BLaER1 (cell line): ENCODE measurements around the gene SOX5.

Source experiments
- H3K27ac ChIP-seq: shearing (Covaris generic); formaldehyde crosslinking; 2 replicates; pipeline ENCODE4 v1.8.1; 2022
- H3K27me3 ChIP-seq: shearing (Covaris generic); formaldehyde crosslinking; 2 replicates; pipeline ENCODE4 v1.8.1; 2022
- H3K36me3 ChIP-seq: shearing (Covaris generic); formaldehyde crosslinking; 2 replicates; pipeline ENCODE4 v1.8.1; 2022
- H3K4me1 ChIP-seq: shearing (Covaris generic); formaldehyde crosslinking; 2 replicates; pipeline ENCODE4 v1.8.1; 2022
- H3K4me2 ChIP-seq: shearing (Covaris generic); formaldehyde crosslinking; 2 replicates; pipeline ENCODE4 v1.8.1; 2022
- H3K4me3 ChIP-seq: shearing (Covaris generic); formaldehyde crosslinking; 2 replicates; pipeline ENCODE4 v1.8.1; 2022
- H3K9ac ChIP-seq: shearing (Covaris generic); formaldehyde crosslinking; 2 replicates; pipeline ENCODE4 v1.8.1; 2022
- H3K9me3 ChIP-seq: shearing (Covaris generic); formaldehyde crosslinking; 2 replicates; pipeline ENCODE4 v1.8.1; 2022
- H4K20me1 ChIP-seq: shearing (Covaris generic); formaldehyde crosslinking; 2 replicates; pipeline ENCODE4 v1.8.1; 2022
- Cebpa-rat ChIP-seq: shearing (Covaris generic); IDR thresholded peaks from 2 replicates; pipeline ENCODE4 v1.8.1; 2022

SOX5 gene

GRCh38 chr12:23681237-23681636 lies 268.2 kb downstream of the SOX5 start:
- Histone ChIP-seq H3K36me3 (no peaks in the 10 kb centered on the region), H3K4me1 (no peaks in the 10 kb centered on the region), H3K4me3 (no peak overlapping the region), H3K27ac (no peak overlapping the region), H3K9me3 (no peaks in the 10 kb centered on the region), H3K9ac (no peak overlapping the region), H3K4me2 (no peak overlapping the region), H4K20me1 (no peaks in the 10 kb centered on the region), H3K27me3 (no peaks in the 10 kb centered on the region)
- no peak for TF ChIP-seq Cebpa-rat

DNA sequence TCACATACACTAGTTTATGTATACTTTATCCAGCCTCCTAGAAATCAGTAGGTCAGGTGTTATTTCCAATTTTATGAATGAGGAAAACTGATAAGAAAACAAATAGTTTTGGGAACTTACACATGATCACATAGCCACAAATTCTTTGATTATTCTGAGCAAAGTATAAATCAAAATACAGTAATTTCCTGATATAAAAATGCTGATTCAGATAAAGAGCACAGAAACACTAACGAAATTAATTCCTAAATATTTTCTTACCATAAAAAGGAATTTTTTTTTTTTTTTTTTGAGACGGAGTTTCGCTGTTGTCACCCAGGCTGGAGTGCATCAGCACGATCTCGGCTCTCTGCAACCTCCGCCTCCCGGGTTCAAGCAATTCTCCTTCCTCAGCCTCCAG lies 275.4 kb downstream of the SOX5 start:
- TF ChIP-seq Cebpa-rat = no peak
- H3K9me3 ChIP-seq = no peaks in the 10 kb centered on the region
- H3K36me3 ChIP-seq = no peaks in the 10 kb centered on the region
- no peaks in the 10 kb centered on the region for H3K27me3 ChIP-seq
- H3K4me1 ChIP-seq = no peaks in the 10 kb centered on the region
- no peak overlapping the region for H3K4me2 ChIP-seq
- no peak overlapping the region for H3K9ac ChIP-seq
- H4K20me1 ChIP-seq = no peaks in the 10 kb centered on the region
- no peak overlapping the region for H3K27ac ChIP-seq
- H3K4me3 ChIP-seq = no peak overlapping the region

DNA sequence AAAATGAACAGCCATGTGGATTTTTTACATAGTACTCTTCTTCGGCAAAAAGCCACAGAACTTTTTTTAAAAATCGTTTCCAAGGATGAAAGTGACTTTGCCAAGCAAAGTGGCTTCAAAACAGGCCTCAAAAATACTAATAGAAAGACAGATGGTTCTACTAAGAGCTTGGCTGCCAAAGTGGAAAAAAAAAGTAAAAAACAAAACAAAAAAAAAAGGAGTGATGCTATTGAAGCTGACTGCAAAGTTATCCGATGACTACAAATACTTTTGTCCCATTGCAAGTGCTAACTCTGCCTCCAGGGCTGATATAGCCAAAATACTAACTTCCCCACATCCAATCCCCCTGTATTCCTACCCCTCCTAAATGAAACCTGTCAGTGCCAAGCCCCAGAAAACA lies 277.6 kb downstream of the SOX5 start:
- Histone ChIP-seq H3K4me1 (no peaks in the 10 kb centered on the region), H3K9me3 (no peaks in the 10 kb centered on the region), H3K27me3 (no peaks in the 10 kb centered on the region), H3K9ac (no peak overlapping the region), H3K4me3 (no peak overlapping the region), H4K20me1 (no peaks in the 10 kb centered on the region), H3K36me3 (no peaks in the 10 kb centered on the region), H3K27ac (no peak overlapping the region), H3K4me2 (no peak overlapping the region)
- no peak for TF ChIP-seq Cebpa-rat

DNA sequence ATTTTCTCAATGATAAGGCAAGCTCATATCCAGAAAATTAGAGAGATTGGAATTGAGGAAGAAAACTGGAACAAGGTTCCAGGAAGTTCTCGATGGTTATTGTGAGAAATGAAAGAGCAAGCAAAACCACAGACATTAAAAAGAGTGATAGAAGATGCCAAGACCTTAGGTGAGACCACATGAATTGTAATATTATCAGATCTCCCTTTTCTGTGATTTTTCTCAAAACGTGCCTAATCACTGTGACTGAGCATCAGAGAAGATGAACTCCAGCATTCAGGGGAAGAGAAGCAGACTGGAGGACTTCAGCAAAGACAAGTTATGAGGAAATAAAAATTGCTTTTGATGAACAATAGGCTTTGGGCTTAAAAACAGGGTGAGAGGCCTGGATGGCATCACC lies 278.8 kb downstream of the SOX5 start:
- Histone ChIP-seq H3K4me2 (no peak overlapping the region), H3K9me3 (no peaks in the 10 kb centered on the region), H3K4me3 (no peak overlapping the region), H3K27me3 (no peaks in the 10 kb centered on the region), H3K27ac (no peak overlapping the region), H3K36me3 (no peaks in the 10 kb centered on the region), H3K4me1 (no peaks in the 10 kb centered on the region), H4K20me1 (no peaks in the 10 kb centered on the region), H3K9ac (no peak overlapping the region)
- no peak for TF ChIP-seq Cebpa-rat

DNA sequence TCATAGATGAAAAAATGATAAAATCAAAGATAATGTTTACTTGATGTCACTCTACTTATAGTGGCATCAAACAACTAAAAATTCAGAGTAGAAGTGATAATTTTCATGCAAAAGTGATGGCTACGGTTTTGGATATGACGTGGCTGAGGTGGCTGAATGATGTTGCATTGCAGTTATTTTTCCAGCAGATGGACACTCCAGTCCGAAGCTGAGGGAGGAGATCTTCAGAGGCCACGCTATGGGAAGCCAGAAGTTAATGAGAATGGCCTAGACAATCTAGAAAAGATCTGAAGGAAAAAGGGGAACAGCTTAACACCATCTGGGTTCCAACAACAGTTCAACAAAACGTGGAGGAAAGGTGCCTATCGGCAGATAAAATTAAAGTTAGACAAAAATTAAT lies 279.8 kb downstream of the SOX5 start:
- no peak for TF ChIP-seq Cebpa-rat
- H3K4me2 ChIP-seq = no peak overlapping the region
- no peaks in the 10 kb centered on the region for H4K20me1 ChIP-seq
- no peaks in the 10 kb centered on the region for H3K9me3 ChIP-seq
- no peak overlapping the region for H3K4me3 ChIP-seq
- H3K36me3 ChIP-seq = no peaks in the 10 kb centered on the region
- no peaks in the 10 kb centered on the region for H3K4me1 ChIP-seq
- no peak overlapping the region for H3K9ac ChIP-seq
- no peak overlapping the region for H3K27ac ChIP-seq
- H3K27me3 ChIP-seq = no peaks in the 10 kb centered on the region

- Histone ChIP-seq H3K4me1 (no peaks in the 10 kb centered on the region), H3K4me3 (no peak overlapping the region), H3K4me2 (no peak overlapping the region), H3K36me3 (no peaks in the 10 kb centered on the region), H4K20me1 (no peaks in the 10 kb centered on the region), H3K9ac (no peak overlapping the region), H3K9me3 (no peaks in the 10 kb centered on the region), H3K27me3 (no peaks in the 10 kb centered on the region), H3K27ac (no peak overlapping the region)
- no peak for TF ChIP-seq Cebpa-rat
These were observed 282.6 kb downstream of the SOX5 start for GRCh38 chr12:23666866-23667265.

DNA sequence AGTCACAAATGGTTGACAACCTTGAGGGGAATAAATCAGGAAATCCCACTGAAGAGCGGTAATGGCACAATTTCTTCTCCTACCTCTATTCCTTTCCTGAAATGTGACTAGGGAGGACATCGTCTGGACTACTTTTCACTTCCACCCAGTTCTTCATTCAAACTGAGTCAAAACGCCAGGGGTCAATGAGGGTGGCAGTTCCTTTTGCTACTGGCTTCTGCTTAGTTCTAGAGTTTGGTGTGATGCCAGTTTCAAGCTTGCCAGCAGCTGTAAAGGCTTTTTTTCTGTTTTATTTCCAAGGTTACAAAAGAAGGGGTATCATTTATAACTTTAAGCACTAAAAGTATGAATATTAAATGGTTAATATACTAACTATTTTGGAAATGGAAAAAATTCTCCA lies 286.5 kb downstream of the SOX5 start:
- H3K9ac ChIP-seq = no peak overlapping the region
- no peaks in the 10 kb centered on the region for H4K20me1 ChIP-seq
- no peaks in the 10 kb centered on the region for H3K27me3 ChIP-seq
- no peak overlapping the region for H3K27ac ChIP-seq
- H3K9me3 ChIP-seq = no peaks in the 10 kb centered on the region
- TF ChIP-seq Cebpa-rat = no peak
- no peak overlapping the region for H3K4me2 ChIP-seq
- H3K4me3 ChIP-seq = no peak overlapping the region
- no peaks in the 10 kb centered on the region for H3K36me3 ChIP-seq
- no peaks in the 10 kb centered on the region for H3K4me1 ChIP-seq

DNA sequence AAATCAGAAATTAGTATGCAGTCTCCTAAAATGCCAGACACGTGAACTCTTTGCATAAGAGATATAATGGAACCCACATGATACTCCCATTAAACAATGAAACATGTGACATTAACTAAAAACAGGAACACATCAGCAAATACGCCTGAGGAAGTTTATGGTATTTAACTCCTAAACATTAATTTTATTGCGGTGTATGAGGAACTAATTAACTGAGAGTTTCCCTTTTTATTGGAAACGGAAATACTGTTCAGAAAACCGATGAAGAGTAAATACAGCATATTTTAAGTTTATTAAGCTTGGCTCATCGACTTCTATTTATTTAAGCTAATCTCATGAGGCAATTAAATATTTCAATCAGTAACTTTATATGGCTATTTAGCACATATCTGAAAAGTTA lies 290.3 kb downstream of the SOX5 start:
- Histone ChIP-seq H3K27me3 (no peaks in the 10 kb centered on the region), H3K4me2 (no peak overlapping the region), H3K9ac (no peak overlapping the region), H3K27ac (no peak overlapping the region), H3K9me3 (no peaks in the 10 kb centered on the region), H4K20me1 (no peaks in the 10 kb centered on the region), H3K36me3 (no peaks in the 10 kb centered on the region), H3K4me1 (no peaks in the 10 kb centered on the region), H3K4me3 (no peak overlapping the region)
- TF ChIP-seq Cebpa-rat = no peak

GRCh38 chr12:23657598-23657997 lies 291.9 kb downstream of the SOX5 start:
- no peaks in the 10 kb centered on the region for H3K4me1 ChIP-seq
- no peak for TF ChIP-seq Cebpa-rat
- H3K4me3 ChIP-seq = no peak overlapping the region
- H3K9me3 ChIP-seq = no peaks in the 10 kb centered on the region
- H3K9ac ChIP-seq = no peak overlapping the region
- no peak overlapping the region for H3K27ac ChIP-seq
- H4K20me1 ChIP-seq = no peaks in the 10 kb centered on the region
- no peak overlapping the region for H3K4me2 ChIP-seq
- no peaks in the 10 kb centered on the region for H3K36me3 ChIP-seq
- H3K27me3 ChIP-seq = no peaks in the 10 kb centered on the region

- no peak for TF ChIP-seq Cebpa-rat
- Histone ChIP-seq H3K9ac (no peak overlapping the region), H3K4me1 (no peaks in the 10 kb centered on the region), H3K4me2 (no peak overlapping the region), H3K4me3 (no peak overlapping the region), H3K27me3 (no peaks in the 10 kb centered on the region), H4K20me1 (no peaks in the 10 kb centered on the region), H3K9me3 (no peaks in the 10 kb centered on the region), H3K27ac (no peak overlapping the region), H3K36me3 (no peaks in the 10 kb centered on the region)
These were observed 293.6 kb downstream of the SOX5 start for GRCh38 chr12:23655884-23656283.

GRCh38 chr12:23655112-23655511 lies 294.4 kb downstream of the SOX5 start:
- Histone ChIP-seq H3K4me2 (no peak overlapping the region), H3K4me3 (no peak overlapping the region), H3K9ac (no peak overlapping the region), H3K27me3 (no peaks in the 10 kb centered on the region), H3K27ac (no peak overlapping the region), H3K4me1 (no peaks in the 10 kb centered on the region), H3K9me3 (no peaks in the 10 kb centered on the region), H3K36me3 (no peaks in the 10 kb centered on the region), H4K20me1 (no peaks in the 10 kb centered on the region)
- peak; percentile 47; the same call in 1 of the 2 replicates for TF ChIP-seq Cebpa-rat
